Activated B cell treated with CpG ODN at 0.5 μM for 24 hours (primary cell): ENCODE results near the gene NIBAN1. TPM values are rescaled to one million over a fixed set of nuclear protein-coding genes. Genes with fewer than 3 reads are reported as not detected.

Experiments
- ATAC-seq: fragments of 200-7000 bp; cut with Tn5 transposase; one replicate; pipeline ENCODE4 v1.10.0; 2021; ENCODE audit warnings: low read depth, mild to moderate bottlenecking, moderate library complexity
- CTCF ChIA-PET: fragments of 350-600 bp; sonication (Branson Sonifier 250); formaldehyde crosslinking; loops from one replicate; lab custom pipeline; 2021; ENCODE audit warnings: antibody characterized with exemption; lab: Charles Lee
- POLR2A ChIA-PET: fragments of 350-600 bp; sonication (Branson Sonifier 250); formaldehyde crosslinking; loops from one replicate; lab custom pipeline; 2021; ENCODE audit warnings: antibody characterized with exemption; lab: Charles Lee
- DNase-seq: peaks from one replicate; pipeline ENCODE4 v3.0.0; 2022
- H3K27ac Mint-ChIP-seq: one replicate; pipeline ENCODE4 v1.8.0; 2020; ENCODE audit warnings: mixed read lengths
- H3K27me3 Mint-ChIP-seq: one replicate; pipeline ENCODE4 v1.8.0; 2021; ENCODE audit warnings: mixed read lengths
- H3K36me3 Mint-ChIP-seq: one replicate; pipeline ENCODE4 v1.8.0; 2021; ENCODE audit warnings: low read depth, mixed read lengths
- H3K4me1 Mint-ChIP-seq: one replicate; pipeline ENCODE4 v1.8.0; 2021; ENCODE audit warnings: mixed read lengths
- H3K4me3 Mint-ChIP-seq: one replicate; pipeline ENCODE4 v1.8.0; 2020; ENCODE audit warnings: mild to moderate bottlenecking, mixed read lengths
- H3K9me3 Mint-ChIP-seq: one replicate; pipeline ENCODE4 v1.8.0; 2020; ENCODE audit warnings: mixed read lengths
- intact Hi-C: fragments of 100-400 bp; cut with micrococcal nuclease; formaldehyde crosslinking; loops from one replicate; pipeline ENCODE4 v1.15.1; 2024
- total RNA-seq: library from RNA; stranded (reverse); gene quantifications from 2 replicates; pipeline ENCODE4 v1.2.3, GENCODE V29; 2022
- TF ChIP-seq, protein P1 (sequence below): fragments of 200-600 bp; IDR thresholded peaks from one replicate; pipeline ENCODE4 v1.8.0; 2022; ENCODE audit warnings: antibody characterized with exemption, mild to moderate bottlenecking

Gene NIBAN1
- total RNA-seq, 1 donor from 2014 or later, result 25.4 TPM

DNA sequence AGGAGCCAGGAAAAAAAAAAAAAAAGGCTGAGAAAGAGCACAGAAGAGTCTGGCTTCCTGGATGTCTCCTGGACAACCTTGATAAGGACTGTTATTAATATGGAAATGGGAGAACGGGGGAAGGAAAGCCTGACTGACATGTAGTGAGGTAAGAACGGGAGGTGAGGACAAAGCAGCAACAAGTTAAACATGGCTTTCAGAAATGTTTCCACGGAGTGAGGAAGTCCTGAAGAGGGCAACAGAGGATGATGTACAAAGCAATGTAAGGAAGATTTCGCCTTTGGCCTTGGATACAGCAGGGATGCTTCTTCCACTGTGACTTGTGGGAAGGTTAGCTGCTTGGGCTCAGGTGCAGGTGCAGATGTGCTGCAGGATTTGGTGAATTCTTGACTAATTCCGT is 11.9 kb upstream of the NIBAN1 start:
- Mint-ChIP-seq H3K4me3 (no peak overlapping the region), H3K4me1 (peaks cover 5% of the 10 kb centered on the region), H3K27me3 (no peaks in the 10 kb centered on the region), H3K27ac (no peak overlapping the region), H3K9me3 (no peaks in the 10 kb centered on the region), H3K36me3 (no peaks in the 10 kb centered on the region)
- intact Hi-C loops, result no loop called here
- ChIA-PET POLR2A (no interaction called here), CTCF (interaction anchor here (1.5 to 7.4 kb wide), 2 partner anchors 179 to 184 kb away, joined by 6 to 198 read pairs; no protein-coding TSS in a partner anchor)
- DNase-seq, result no peak
- ATAC-seq, result no peak
- TF ChIP-seq, protein P1, sequence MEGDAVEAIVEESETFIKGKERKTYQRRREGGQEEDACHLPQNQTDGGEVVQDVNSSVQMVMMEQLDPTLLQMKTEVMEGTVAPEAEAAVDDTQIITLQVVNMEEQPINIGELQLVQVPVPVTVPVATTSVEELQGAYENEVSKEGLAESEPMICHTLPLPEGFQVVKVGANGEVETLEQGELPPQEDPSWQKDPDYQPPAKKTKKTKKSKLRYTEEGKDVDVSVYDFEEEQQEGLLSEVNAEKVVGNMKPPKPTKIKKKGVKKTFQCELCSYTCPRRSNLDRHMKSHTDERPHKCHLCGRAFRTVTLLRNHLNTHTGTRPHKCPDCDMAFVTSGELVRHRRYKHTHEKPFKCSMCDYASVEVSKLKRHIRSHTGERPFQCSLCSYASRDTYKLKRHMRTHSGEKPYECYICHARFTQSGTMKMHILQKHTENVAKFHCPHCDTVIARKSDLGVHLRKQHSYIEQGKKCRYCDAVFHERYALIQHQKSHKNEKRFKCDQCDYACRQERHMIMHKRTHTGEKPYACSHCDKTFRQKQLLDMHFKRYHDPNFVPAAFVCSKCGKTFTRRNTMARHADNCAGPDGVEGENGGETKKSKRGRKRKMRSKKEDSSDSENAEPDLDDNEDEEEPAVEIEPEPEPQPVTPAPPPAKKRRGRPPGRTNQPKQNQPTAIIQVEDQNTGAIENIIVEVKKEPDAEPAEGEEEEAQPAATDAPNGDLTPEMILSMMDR, result no peak

DNA sequence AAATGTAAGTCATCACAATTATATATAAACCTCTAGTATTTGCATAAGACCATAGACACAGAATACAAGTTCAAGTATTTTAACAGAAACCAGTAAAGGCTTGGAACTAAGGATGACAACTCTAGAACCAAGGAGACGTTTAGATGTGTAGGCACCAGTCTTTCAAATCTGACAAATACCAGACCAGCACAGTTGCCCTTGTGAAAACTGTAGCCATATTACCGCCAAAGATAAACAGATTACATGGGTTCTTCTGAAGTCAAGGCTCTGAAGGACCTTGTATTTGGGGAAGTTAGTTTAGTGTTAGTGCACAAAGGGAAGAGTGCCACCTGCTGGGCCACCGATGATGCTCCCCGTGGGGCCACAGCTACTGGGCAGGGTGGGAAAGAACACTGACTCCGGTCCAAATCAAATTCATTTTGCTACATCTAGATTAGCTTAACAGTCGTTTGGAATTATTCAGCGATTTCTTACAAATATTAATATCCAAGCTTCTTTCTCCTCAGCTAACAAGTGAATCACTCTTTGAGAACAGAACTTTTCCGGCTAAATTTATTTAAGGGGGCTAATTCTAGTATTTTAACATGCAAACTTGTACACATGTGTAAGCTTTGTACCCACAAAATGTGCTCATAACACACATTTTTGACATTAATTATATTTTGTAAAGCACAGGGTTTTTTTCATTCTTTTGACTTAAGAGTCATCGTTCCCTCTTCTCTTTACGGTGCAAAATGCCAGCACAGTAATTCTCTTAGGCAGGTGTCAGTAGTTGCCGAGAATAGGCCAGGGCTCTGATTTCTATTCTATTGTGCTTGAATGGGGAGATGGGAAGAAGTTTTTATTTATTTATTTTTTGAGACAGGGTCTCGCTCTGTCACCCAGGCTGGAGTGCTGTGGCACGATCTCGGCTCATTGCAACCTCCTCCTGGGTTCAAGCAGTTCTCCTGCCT is 8.0 kb upstream of the NIBAN1 start:
- H3K36me3 Mint-ChIP-seq, result no peaks in the 10 kb centered on the region
- H3K27ac Mint-ChIP-seq, result no peak overlapping the region
- TF ChIP-seq, protein P1, result no peak
- H3K4me3 Mint-ChIP-seq, result no peak overlapping the region
- intact Hi-C loops, result loop anchor here (1.0 to 2.0 kb wide), 5 partner anchors 8 to 713 kb away; partner anchors contain the start of genes NIBAN1 and RNF2
- H3K27me3 Mint-ChIP-seq, result no peaks in the 10 kb centered on the region
- POLR2A ChIA-PET, result interaction anchor here (0.8 kb wide), 1 partner anchor 176 kb away, joined by 3 read pairs; no protein-coding TSS in a partner anchor
- peaks cover 5% of the 10 kb centered on the region for H3K4me1 Mint-ChIP-seq
- ATAC-seq (peak; percentile 100), DNase-seq (peak; percentile 62)
- CTCF ChIA-PET, result interaction anchor here (0.7 to 7.4 kb wide), 20 partner anchors 8 to 1232 kb away, joined by 3 to 198 read pairs (median 4); partner anchors contain the start of gene NIBAN1
- H3K9me3 Mint-ChIP-seq, result no peaks in the 10 kb centered on the region

DNA sequence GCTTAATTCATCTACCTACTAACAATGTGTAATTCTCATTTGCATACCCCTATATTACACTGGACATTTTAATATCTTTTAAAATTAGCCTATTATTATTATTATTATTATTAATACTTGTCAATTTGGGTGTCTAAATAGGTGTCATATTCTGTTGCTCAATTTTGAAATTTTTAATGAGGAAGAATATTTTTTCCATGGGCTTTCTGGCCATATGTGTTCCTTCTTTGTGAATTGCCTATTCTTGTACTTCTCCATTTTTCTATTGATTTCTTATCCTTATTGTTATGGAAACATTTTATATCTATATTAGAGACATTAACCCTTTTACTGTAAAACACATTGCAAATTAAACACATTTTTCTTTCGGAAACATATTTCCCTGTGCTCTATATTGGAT is 6.4 kb upstream of the NIBAN1 start:
- no peak overlapping the region for H3K4me3 Mint-ChIP-seq
- no peaks in the 10 kb centered on the region for H3K36me3 Mint-ChIP-seq
- no peaks in the 10 kb centered on the region for H3K27me3 Mint-ChIP-seq
- ATAC-seq (no peak), DNase-seq (no peak)
- peaks cover 6% of the 10 kb centered on the region for H3K4me1 Mint-ChIP-seq
- no peak overlapping the region for H3K27ac Mint-ChIP-seq
- TF ChIP-seq, protein P1, result no peak
- ChIA-PET POLR2A (no interaction called here), CTCF (interaction anchor here (0.6 to 7.4 kb wide), 4 partner anchors 9 to 700 kb away, joined by 3 to 198 read pairs (median 12); no protein-coding TSS in a partner anchor)
- intact Hi-C loops, result no loop called here
- no peaks in the 10 kb centered on the region for H3K9me3 Mint-ChIP-seq

DNA sequence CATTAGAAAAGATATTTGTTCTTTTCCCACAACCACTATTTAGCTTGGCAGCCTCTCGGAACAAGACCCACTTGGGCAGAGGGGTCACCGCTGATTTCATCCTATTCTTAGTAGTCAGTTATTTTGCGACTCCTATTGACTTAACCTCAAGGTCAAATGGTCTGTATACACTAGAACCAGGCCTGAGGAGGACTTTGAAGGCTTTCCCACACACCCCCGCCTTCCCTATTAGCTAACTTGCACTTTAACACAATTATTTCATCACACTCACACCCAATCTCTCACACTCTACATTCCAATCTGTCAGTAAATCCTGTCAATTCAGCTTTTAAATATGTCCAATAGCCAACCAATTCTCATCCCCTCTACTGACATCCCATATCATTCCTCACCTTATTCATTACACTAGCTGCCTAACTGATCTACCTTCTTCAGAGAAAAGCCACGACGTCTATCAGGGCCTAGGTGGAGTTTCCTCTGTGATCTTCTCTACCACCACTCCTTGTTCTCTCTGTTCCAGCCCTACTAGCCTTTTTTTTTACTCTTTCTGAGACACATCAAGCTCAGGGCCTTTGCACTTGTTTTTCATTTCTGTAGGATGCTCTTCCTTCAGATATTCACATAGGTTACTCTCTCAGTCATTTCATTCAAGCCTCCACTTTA is 1.0 kb upstream of the NIBAN1 start:
- ChIA-PET CTCF (interaction anchor here (2.3 kb wide), 1 partner anchor 169 kb away, joined by 21 read pairs; no protein-coding TSS in a partner anchor), POLR2A (interaction anchor here (1.2 to 3.0 kb wide), 5 partner anchors 9 to 1400 kb away, joined by 3 to 12 read pairs (median 5); partner anchors contain the start of genes EDEM3, ODR4, RNF2 and TPR)
- intact Hi-C loops, result loop anchor here (2.0 kb wide), 1 partner anchor 181 kb away; the partner anchor contains the start of genes SWT1 and TRMT1L
- Mint-ChIP-seq H3K9me3 (no peaks in the 10 kb centered on the region), H3K36me3 (peaks cover 3% of the 10 kb centered on the region), H3K4me3 (peak overlapping the region; percentile 84), H3K4me1 (peaks cover 46% of the 10 kb centered on the region), H3K27me3 (peaks cover 2% of the 10 kb centered on the region), H3K27ac (peak overlapping the region; percentile 25)
- TF ChIP-seq, protein P1, result no peak
- DNase-seq, result no peak
- ATAC-seq, result no peak
